H1 (cell line): ENCODE measurements around the gene GLB1L2. TPM values are rescaled to one million over a fixed set of nuclear protein-coding genes. Genes with fewer than 3 reads are reported as not detected.

Experiments
- CEBPB ChIP-seq: IDR thresholded peaks from 2 replicates; pipeline ENCODE4 v1.6.1; 2012; ENCODE audit warnings: low read depth, low read length
- E2F6 ChIP-seq: IDR thresholded peaks from 2 replicates; pipeline ENCODE4 v1.6.1; 2012; ENCODE audit warnings: inconsistent platforms
- SP4 ChIP-seq: IDR thresholded peaks from 2 replicates; pipeline ENCODE4 v1.6.1; 2012; ENCODE audit warnings: low read length, inconsistent platforms
- polyA plus RNA-seq, 7 experiments: library from polyadenylated mRNA; depleted of rRNA in 3 of 7; stranded (reverse) in 5 of 7; unstranded in 2 of 7; fragments of >200 nt in 5 of 7; fragments of 200-250 nt in 2 of 7; gene quantifications; 1 replicate in 5 of 7; 2 replicates in 1 of 7; 4 replicates in 1 of 7; pipeline versions ENCODE4 v1.2.1 to v1.2.3, GENCODE V29; 2011 to 2013; ENCODE audit warnings: missing spikeins in 2 of 7, mixed read lengths in 2 of 7
- total RNA-seq: library from RNA; stranded (reverse); fragmentation: NEBNext Ultra II Directional; extraction: Animal tissue kit (Norgen Biotek cat#: 25700); gene quantifications from 2 replicates; pipeline ENCODE4 v1.2.1, GENCODE V29; 2021

Gene GLB1L2
- total and polyA plus RNA-seq, 2 of the 8 experiments (the other 6 are each of a cell fraction or from before 2014, with no cell fraction given) = 4.4 to 7.9 TPM

GRCh38 chr11:134393638-134394037 lies 61.9 kb downstream of the GLB1L2 start (continued):
- TF ChIP-seq SP4 (no peak), E2F6 (no peak), CEBPB (no peak)
